SK-N-SH (cell line): ENCODE data around the gene ABHD8. TPM values are rescaled to one million over a fixed set of nuclear protein-coding genes. Genes with fewer than 3 reads are reported as not detected.
"Not testable (repeated sequence)": the region's sequence is repeated elsewhere in the genome, so short reads cannot be mapped to it uniquely, and the experiment has no call there.

Experiments used
- CTCF ChIA-PET: fragments of 300-600, 350-600 bp; formaldehyde crosslinking; extraction: SDS; loops from one replicate; lab custom pipeline; 2021; lab: Yijun Ruan, JAX
- POLR2A ChIA-PET: fragments of 350-600 bp; sonication (Branson Sonifier 250); formaldehyde crosslinking; extraction: SDS; loops from one replicate; lab custom pipeline; 2020; ENCODE audit warnings: antibody characterized with exemption, inconsistent platforms; lab: Yijun Ruan, JAX
- DNase-seq: peaks from one replicate; pipeline ENCODE4 v3.0.0; 2012
- H2AFZ ChIP-seq: fragments of 200-600 bp; sonication (generic); 2 replicates; pipeline ENCODE4 v1.8.1; 2016; ENCODE audit warnings: antibody characterized with exemption, mild to moderate bottlenecking, low read depth
- H3F3A ChIP-seq: fragments of 200-600 bp; sonication (generic); replicated peaks from 2 replicates; pipeline ENCODE3; 2016; ENCODE audit warnings: antibody characterized with exemption, mild to moderate bottlenecking; ENCODE audit not compliant: insufficient read depth
- H3K27ac ChIP-seq, 2 experiments: fragments of 200-500 bp in 1 of 2; fragments of 200-600 bp in 1 of 2; sonication (Bioruptor generic) in 1 of 2; sonication (generic), shearing (Covaris generic) in 1 of 2; 2 replicates each; pipeline versions ENCODE4 v1.5.1 to v1.6.1; 2014 to 2016; ENCODE audit warnings: low read depth in 2 of 2, inconsistent platforms in 1 of 2, low read length in 1 of 2, mild to moderate bottlenecking in 1 of 2, mixed read lengths in 1 of 2
- H3K27me3 ChIP-seq: fragments of 200-600 bp; sonication (generic), shearing (Covaris generic); 2 replicates; pipeline ENCODE4 v1.6.1; 2016; ENCODE audit warnings: mixed run types; ENCODE audit not compliant: insufficient read depth
- H3K36me3 ChIP-seq, 2 experiments: fragments of 200-500 bp in 1 of 2; fragments of 200-600 bp in 1 of 2; sonication (Bioruptor generic) in 1 of 2; sonication (generic) in 1 of 2; replicated peaks in 1 of 2; 2 replicates each; pipeline versions ENCODE3 to v1.5.1; 2014 to 2016; ENCODE audit warnings: low read length in 1 of 2, mild to moderate bottlenecking in 1 of 2; ENCODE audit not compliant: insufficient read depth in 2 of 2, control insufficient read depth in 1 of 2
- H3K4me1 ChIP-seq, 2 experiments: fragments of 200-500 bp in 1 of 2; fragments of 200-600 bp in 1 of 2; sonication (Bioruptor generic) in 1 of 2; sonication (generic), shearing (Covaris generic) in 1 of 2; 2 replicates each; pipeline versions ENCODE4 v1.5.1 to v1.6.1; 2014 to 2016; ENCODE audit warnings: low read depth in 1 of 2, low read length in 1 of 2, mixed run types in 1 of 2; ENCODE audit not compliant: insufficient read depth in 2 of 2, control insufficient read depth in 1 of 2
- H3K4me2 ChIP-seq: fragments of 200-600 bp; sonication (generic), shearing (Covaris generic); 2 replicates; pipeline ENCODE4 v1.6.1; 2017; ENCODE audit warnings: mixed run types
- H3K4me3 ChIP-seq, 2 experiments: fragments of 200-500 bp in 1 of 2; fragments of 200-600 bp in 1 of 2; sonication (Bioruptor generic) in 1 of 2; sonication (generic), shearing (Covaris generic) in 1 of 2; 2 replicates each; pipeline versions ENCODE4 v1.5.1 to v1.8.1; 2014 to 2016; ENCODE audit warnings: low read depth in 2 of 2, inconsistent platforms in 1 of 2, low read length in 1 of 2, mild to moderate bottlenecking in 1 of 2, mixed read lengths in 1 of 2, moderate library complexity in 1 of 2
- H3K79me2 ChIP-seq: fragments of 200-600 bp; sonication (generic); 2 replicates; pipeline ENCODE4 v1.8.1; 2017; ENCODE audit warnings: mild to moderate bottlenecking; ENCODE audit not compliant: insufficient read depth
- H3K9ac ChIP-seq: fragments of 200-600 bp; sonication (generic); 2 replicates; pipeline ENCODE4 v1.6.1; 2017; ENCODE audit warnings: mixed run types
- H3K9me2 ChIP-seq: fragments of 200-600 bp; sonication (generic); 2 replicates; pipeline ENCODE4 v1.6.1; 2017; ENCODE audit warnings: mixed run types
- H3K9me3 ChIP-seq: fragments of 200-600 bp; sonication (generic); 2 replicates; pipeline ENCODE4 v1.6.1; 2017; ENCODE audit warnings: mixed run types, mild to moderate bottlenecking, moderate library complexity
- H4K20me1 ChIP-seq: fragments of 200-600 bp; sonication (generic); 2 replicates; pipeline ENCODE4 v1.6.1; 2017; ENCODE audit warnings: mild to moderate bottlenecking, mixed run types; ENCODE audit not compliant: insufficient read depth
- CHD2 ChIP-seq: fragments of 150-350 bp; IDR thresholded peaks from 2 replicates; pipeline ENCODE4 v1.6.1; 2018; ENCODE audit warnings: low read length; ENCODE audit not compliant: partially characterized antibody
- EP300 ChIP-seq, 2 experiments: IDR thresholded peaks; 2 replicates each; pipeline versions ENCODE4 v1.4.0 to v1.6.1; 2012; ENCODE audit warnings: borderline replicate concordance in 1 of 2, low read depth in 1 of 2, low read length in 1 of 2
- EZH2phosphoT487 ChIP-seq: fragments of 200-600 bp; sonication (generic); IDR thresholded peaks from 2 replicates; pipeline ENCODE4 v1.6.1; 2017; ENCODE audit warnings: low read depth, mixed run types, mild to moderate bottlenecking, antibody characterized with exemption, moderate library complexity, borderline replicate concordance
- FOSL2 ChIP-seq: IDR thresholded peaks from 2 replicates; pipeline ENCODE4 v1.4.0; 2012; ENCODE audit warnings: low read depth, mild to moderate bottlenecking, moderate library complexity, borderline replicate concordance
- FOXM1 ChIP-seq: IDR thresholded peaks from 2 replicates; pipeline ENCODE4 v1.4.0; 2012; ENCODE audit warnings: low read depth, mild to moderate bottlenecking
- GABPA ChIP-seq: IDR thresholded peaks from 2 replicates; pipeline ENCODE4 v1.4.0; 2012; ENCODE audit warnings: low read depth, mild to moderate bottlenecking
- MXI1 ChIP-seq: IDR thresholded peaks from 2 replicates; pipeline ENCODE4 v1.6.1; 2012; ENCODE audit warnings: mild to moderate bottlenecking, low read depth, low read length, improper control_type of control experiment
- RCOR1 ChIP-seq: fragments of 150-350 bp; IDR thresholded peaks from 2 replicates; pipeline ENCODE4 v1.6.1; 2017; ENCODE audit warnings: antibody characterized with exemption, low read length
- RFX5 ChIP-seq: IDR thresholded peaks from 2 replicates; pipeline ENCODE4 v1.6.1; 2012; ENCODE audit warnings: mild to moderate bottlenecking, improper control_type of control experiment, low read length
- RXRA ChIP-seq: IDR thresholded peaks from 2 replicates; pipeline ENCODE4 v1.4.0; 2012; ENCODE audit warnings: low read depth, mild to moderate bottlenecking, borderline replicate concordance
- SIN3A ChIP-seq: IDR thresholded peaks from 2 replicates; pipeline ENCODE4 v1.6.1; 2012; ENCODE audit warnings: low read depth, mild to moderate bottlenecking, low read length, moderate library complexity, borderline replicate concordance
- TAF1 ChIP-seq: IDR thresholded peaks from 2 replicates; pipeline ENCODE4 v1.6.1; 2012; ENCODE audit warnings: low read depth, mild to moderate bottlenecking, low read length, moderate library complexity, borderline replicate concordance
- TEAD4 ChIP-seq: IDR thresholded peaks from 2 replicates; pipeline ENCODE4 v1.4.0; 2012; ENCODE audit warnings: mild to moderate bottlenecking, borderline replicate concordance; ENCODE audit not compliant: insufficient read depth
- YY1 ChIP-seq: IDR thresholded peaks from 2 replicates; pipeline ENCODE4 v1.4.0; 2012; ENCODE audit warnings: low read depth, mild to moderate bottlenecking
- WGBS: methylation state at CpG from one replicate; pipeline ENCODE4 v1.1.6; 2017; ENCODE audit warnings: low lambda C conversion rate; 5-methylcytosine and 5-hydroxymethylcytosine counted together
- polyA plus RNA-seq, 3 experiments: library from polyadenylated mRNA; depleted of rRNA; stranded (reverse); fragments of >200 nt; gene quantifications; 2 replicates each; pipeline ENCODE4 v1.2.3, GENCODE V29; 2012
- TF ChIP-seq, protein P1 (sequence below): IDR thresholded peaks from 2 replicates; pipeline ENCODE4; 2012
- TF ChIP-seq, protein P2 (sequence below): fragments of 150-350 bp; IDR thresholded peaks from 2 replicates; pipeline ENCODE4 v1.6.1; 2017; ENCODE audit warnings: antibody characterized with exemption, low read length, low read depth, borderline replicate concordance

ABHD8 gene
- polyA plus RNA-seq, 1 of the 3 experiments (the other 2 are of a cell fraction): 11.1 TPM

GRCh38 chr19:17275441-17276175, 27.6 kb downstream of the ABHD8 start:
- TF ChIP-seq TEAD4 (no peak), RXRA (no peak), MXI1 (no peak), TAF1 (no peak), EZH2phosphoT487 (no peak), YY1 (no peak), EP300 (IDR thresholded peaks at IDR 0.05; ENCODE audit: borderline replicate concordance in 1 of 2, low read depth in 1 of 2, low read length in 1 of 2) (no peak), SIN3A (no peak), RFX5 (no peak), FOSL2 (no peak), CHD2 (no peak), FOXM1 (no peak), RCOR1 (no peak), GABPA (no peak)
- TF ChIP-seq, protein P1, sequence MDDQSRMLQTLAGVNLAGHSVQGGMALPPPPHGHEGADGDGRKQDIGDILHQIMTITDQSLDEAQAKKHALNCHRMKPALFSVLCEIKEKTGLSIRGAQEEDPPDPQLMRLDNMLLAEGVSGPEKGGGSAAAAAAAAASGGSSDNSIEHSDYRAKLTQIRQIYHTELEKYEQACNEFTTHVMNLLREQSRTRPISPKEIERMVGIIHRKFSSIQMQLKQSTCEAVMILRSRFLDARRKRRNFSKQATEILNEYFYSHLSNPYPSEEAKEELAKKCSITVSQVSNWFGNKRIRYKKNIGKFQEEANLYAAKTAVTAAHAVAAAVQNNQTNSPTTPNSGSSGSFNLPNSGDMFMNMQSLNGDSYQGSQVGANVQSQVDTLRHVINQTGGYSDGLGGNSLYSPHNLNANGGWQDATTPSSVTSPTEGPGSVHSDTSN: no peak
- TF ChIP-seq, protein P2, sequence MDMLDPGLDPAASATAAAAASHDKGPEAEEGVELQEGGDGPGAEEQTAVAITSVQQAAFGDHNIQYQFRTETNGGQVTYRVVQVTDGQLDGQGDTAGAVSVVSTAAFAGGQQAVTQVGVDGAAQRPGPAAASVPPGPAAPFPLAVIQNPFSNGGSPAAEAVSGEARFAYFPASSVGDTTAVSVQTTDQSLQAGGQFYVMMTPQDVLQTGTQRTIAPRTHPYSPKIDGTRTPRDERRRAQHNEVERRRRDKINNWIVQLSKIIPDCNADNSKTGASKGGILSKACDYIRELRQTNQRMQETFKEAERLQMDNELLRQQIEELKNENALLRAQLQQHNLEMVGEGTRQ: no peak
- Histone ChIP-seq H3K4me1 (no peaks in the 10 kb centered on the region), H3K36me3 (peaks cover 24 to 27% of the 10 kb centered on the region in 2 experiments), H3K4me3 (no peak overlapping the region), H3F3A (peaks cover 13% of the 10 kb centered on the region), H3K9me2 (no peaks in the 10 kb centered on the region), H3K79me2 (no peaks in the 10 kb centered on the region; the same call in 1 of the 2 replicates), H3K27ac (no peak overlapping the region), H3K4me2 (no peak overlapping the region), H3K9ac (no peak overlapping the region), H3K9me3 (no peaks in the 10 kb centered on the region), H4K20me1 (no peaks in the 10 kb centered on the region), H2AFZ (no peak overlapping the region), H3K27me3 (no peaks in the 10 kb centered on the region)
- no peak for DNase-seq
- ChIA-PET CTCF (no interaction called here), POLR2A (no interaction called here)
- WGBS: 97% methylated on average over 14 of the region's 19 CpGs

- WGBS: 94% methylated on average over 1 of the region's 3 CpGs
- POLR2A ChIA-PET, CTCF ChIA-PET, H4K20me1 ChIP-seq, H3K27me3 ChIP-seq, DNase-seq, H3K27ac ChIP-seq, H3K9ac ChIP-seq, H3K9me2 ChIP-seq, H3K4me2 ChIP-seq, H3K79me2 ChIP-seq, H3K4me1 ChIP-seq, H3K4me3 ChIP-seq, H2AFZ ChIP-seq, H3K9me3 ChIP-seq: not testable (repeated sequence)
- peaks cover 13% of the 10 kb centered on the region for H3F3A ChIP-seq
- H3K36me3 ChIP-seq: peaks cover 24 to 27% of the 10 kb centered on the region in 2 experiments
Observed at GRCh38 chr19:17274892-17275291, 28.3 kb downstream of the ABHD8 start.
